ENCODE measurements around the gene TGFB2. TPM values are rescaled to one million over a fixed set of nuclear protein-coding genes. Genes with fewer than 3 reads are reported as not detected.

TGFB2 gene
- total and polyA plus RNA-seq, 3 donors from 2014 or later = 2.4 to 4.5 (median 2.6) TPM

- no peak for DNase-seq
- 87 to 89% methylated on average over 8 of the region's 8 CpGs for WGBS, 2 donors
- H3K27ac ChIP-seq = no peak overlapping the region
- H3K27me3 ChIP-seq = no peaks in the 10 kb centered on the region
- TF ChIP-seq POLR2A (IDR thresholded peaks at IDR 0.05) (no peak), CTCF (IDR thresholded peaks at IDR 0.05) (no peak)
- H3K36me3 ChIP-seq (ENCODE audit: low read depth, missing control alignments) = no peaks in the 10 kb centered on the region
- no peak overlapping the region for H3K4me3 ChIP-seq
- no peaks in the 10 kb centered on the region for H3K4me1 ChIP-seq
- intact Hi-C loops (cut with DNase I; ENCODE audit: low total_unique reads) = no loop called here
- H3K9me3 ChIP-seq = no peaks in the 10 kb centered on the region
Measured at GRCh38 chr1:218383681-218384080, 38.5 kb downstream of the TGFB2 start.

- 61 to 66% methylated on average over 5 to 6 of the region's 6 CpGs for WGBS, 2 donors
- intact Hi-C loops (cut with DNase I; ENCODE audit: low total_unique reads) = no loop called here
Measured at GRCh38 chr1:218384581-218384993, 39.5 kb downstream of the TGFB2 start.

GRCh38 chr1:218388591-218388990, 43.5 kb downstream of the TGFB2 start:
- H3K4me1 ChIP-seq = no peaks in the 10 kb centered on the region
- no peak overlapping the region for H3K4me3 ChIP-seq
- TF ChIP-seq CTCF (IDR thresholded peaks at IDR 0.05) = no peak
- no peak for TF ChIP-seq POLR2A (IDR thresholded peaks at IDR 0.05)
- no peaks in the 10 kb centered on the region for H3K36me3 ChIP-seq (ENCODE audit: low read depth, missing control alignments)
- no peak for DNase-seq
- no peaks in the 10 kb centered on the region for H3K9me3 ChIP-seq
- intact Hi-C loops (cut with DNase I; ENCODE audit: low total_unique reads) = no loop called here
- H3K27ac ChIP-seq = no peak overlapping the region
- 94 to 98% methylated on average over 8 of the region's 8 CpGs for WGBS, 2 donors
- H3K27me3 ChIP-seq = no peaks in the 10 kb centered on the region

More at GRCh38 chr1:218384581-218384993, 39.5 kb downstream of the TGFB2 start:
- H3K4me1 ChIP-seq = no peaks in the 10 kb centered on the region
- no peak overlapping the region for H3K4me3 ChIP-seq
- H3K27ac ChIP-seq = no peak overlapping the region
- H3K9me3 ChIP-seq = no peaks in the 10 kb centered on the region
- TF ChIP-seq CTCF (IDR thresholded peaks at IDR 0.05) (no peak), POLR2A (IDR thresholded peaks at IDR 0.05) (no peak)
- DNase-seq = no peak
- no peaks in the 10 kb centered on the region for H3K36me3 ChIP-seq (ENCODE audit: low read depth, missing control alignments)
- no peaks in the 10 kb centered on the region for H3K27me3 ChIP-seq

- WGBS, 2 donors = 43 to 49% methylated on average over 3 of the region's 3 CpGs
- no peak for DNase-seq
- intact Hi-C loops (cut with DNase I; ENCODE audit: low total_unique reads) = no loop called here
Measured at GRCh38 chr1:218390618-218391017, 45.5 kb downstream of the TGFB2 start.

More at GRCh38 chr1:218390618-218391017, 45.5 kb downstream of the TGFB2 start:
- H3K36me3 ChIP-seq (ENCODE audit: low read depth, missing control alignments) = no peaks in the 10 kb centered on the region
- TF ChIP-seq POLR2A (IDR thresholded peaks at IDR 0.05) (no peak), CTCF (IDR thresholded peaks at IDR 0.05) (no peak)
- H3K27me3 ChIP-seq = no peaks in the 10 kb centered on the region
- H3K4me1 ChIP-seq = no peaks in the 10 kb centered on the region
- H3K4me3 ChIP-seq = no peak overlapping the region
- no peaks in the 10 kb centered on the region for H3K9me3 ChIP-seq
- no peak overlapping the region for H3K27ac ChIP-seq
